ENCODE data around the gene PRRC2B.
"Not testable (repeated sequence)": the region's sequence is repeated elsewhere in the genome, so short reads cannot be mapped to it uniquely, and the experiment has no call there.

Gene PRRC2B

DNA sequence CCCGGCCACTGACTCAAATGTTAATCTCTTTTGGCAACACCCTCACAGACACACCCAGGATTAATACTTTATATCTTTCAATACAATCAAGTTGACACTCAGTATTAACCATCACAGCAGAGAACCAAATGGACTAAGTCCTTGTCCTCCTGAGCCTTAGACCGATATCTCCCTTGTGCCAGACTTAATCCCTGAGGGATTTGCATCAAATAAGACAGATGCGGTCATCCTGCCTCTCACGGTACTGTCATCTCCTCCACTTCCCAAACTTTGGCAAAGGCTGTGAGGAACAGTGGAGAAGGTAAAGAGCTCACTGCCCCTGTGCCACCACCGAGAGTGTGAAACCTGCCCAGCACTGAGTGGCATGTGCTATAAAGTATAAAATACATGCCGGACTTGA, 6.5 kb upstream of the PRRC2B start:
- DNase-seq, result no peak

DNA sequence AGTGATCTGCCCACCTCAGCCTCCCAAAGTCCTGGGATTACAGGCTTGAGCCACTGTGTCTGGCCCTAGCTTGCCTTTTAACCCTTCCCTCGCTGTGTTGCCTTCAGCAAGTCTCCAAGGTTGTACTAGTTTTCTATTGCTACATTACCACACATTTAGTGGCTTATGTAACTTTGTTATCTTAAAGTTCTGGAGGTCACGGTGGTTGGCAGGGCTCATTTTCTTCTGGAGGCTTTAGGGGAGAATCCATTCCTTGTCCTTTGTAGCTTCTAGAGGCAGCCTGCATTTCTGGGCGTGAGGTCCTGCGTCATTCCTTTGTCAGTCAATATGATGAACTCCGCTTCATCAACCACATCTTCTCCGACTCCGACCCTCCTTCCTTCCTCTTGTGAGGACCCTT, 2.9 kb upstream of the PRRC2B start:
- no peak for DNase-seq

DNA sequence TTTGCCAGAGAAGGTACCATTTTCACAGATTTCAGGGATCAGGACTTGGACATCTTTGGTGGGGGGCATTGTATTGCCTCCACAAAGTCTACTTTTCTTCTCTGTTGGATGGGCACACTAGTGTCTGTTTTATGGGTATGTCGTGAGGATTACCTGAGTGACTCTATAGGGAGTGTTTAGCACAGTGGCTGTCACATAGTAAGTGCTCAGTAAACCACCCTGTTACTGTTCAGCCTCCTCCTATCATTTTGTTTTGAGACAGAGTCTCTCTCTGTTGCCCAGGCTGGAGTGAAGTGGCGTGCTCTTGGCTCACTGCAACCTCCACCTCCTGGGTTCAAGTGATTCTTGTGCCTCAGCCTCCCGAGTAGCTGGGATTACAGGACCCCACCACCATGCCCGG, 2.4 kb upstream of the PRRC2B start:
- DNase-seq, result no peak

DNA sequence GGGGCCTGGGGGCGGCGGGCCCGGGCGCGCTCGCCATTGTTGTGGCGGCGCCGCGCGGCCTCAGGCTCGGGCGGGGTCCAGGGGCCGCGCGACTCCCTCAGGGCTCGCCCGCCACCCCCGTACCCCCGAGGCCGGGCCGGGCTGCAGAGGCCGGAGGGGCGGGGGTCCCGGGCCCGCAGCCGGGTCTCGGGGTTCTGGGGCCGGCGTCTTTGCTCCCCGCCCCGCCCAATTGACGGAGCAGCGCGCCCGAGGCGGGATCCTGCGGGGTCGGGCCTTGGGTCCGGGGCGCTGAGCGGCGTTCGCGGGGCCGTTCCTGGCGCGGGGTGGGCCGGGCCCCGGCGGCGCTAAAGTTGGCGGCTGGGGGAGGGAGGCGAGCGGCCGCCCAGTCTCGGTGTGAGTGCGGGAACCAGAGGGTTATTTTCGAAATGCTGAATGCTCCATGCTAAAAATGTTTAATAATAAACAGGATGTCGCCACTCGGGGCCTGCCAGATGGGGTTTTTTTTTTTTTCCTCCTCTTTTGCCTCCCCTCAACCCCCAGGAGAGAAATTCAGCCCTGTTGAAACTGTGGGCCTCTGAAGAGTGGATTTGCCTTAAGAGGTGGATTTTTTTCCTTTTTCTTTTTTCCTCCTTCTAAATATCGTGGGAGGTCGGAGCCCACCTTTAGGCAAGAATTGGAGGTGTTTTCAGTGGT, 724 bp downstream of the PRRC2B start:
- no peak for DNase-seq

DNA sequence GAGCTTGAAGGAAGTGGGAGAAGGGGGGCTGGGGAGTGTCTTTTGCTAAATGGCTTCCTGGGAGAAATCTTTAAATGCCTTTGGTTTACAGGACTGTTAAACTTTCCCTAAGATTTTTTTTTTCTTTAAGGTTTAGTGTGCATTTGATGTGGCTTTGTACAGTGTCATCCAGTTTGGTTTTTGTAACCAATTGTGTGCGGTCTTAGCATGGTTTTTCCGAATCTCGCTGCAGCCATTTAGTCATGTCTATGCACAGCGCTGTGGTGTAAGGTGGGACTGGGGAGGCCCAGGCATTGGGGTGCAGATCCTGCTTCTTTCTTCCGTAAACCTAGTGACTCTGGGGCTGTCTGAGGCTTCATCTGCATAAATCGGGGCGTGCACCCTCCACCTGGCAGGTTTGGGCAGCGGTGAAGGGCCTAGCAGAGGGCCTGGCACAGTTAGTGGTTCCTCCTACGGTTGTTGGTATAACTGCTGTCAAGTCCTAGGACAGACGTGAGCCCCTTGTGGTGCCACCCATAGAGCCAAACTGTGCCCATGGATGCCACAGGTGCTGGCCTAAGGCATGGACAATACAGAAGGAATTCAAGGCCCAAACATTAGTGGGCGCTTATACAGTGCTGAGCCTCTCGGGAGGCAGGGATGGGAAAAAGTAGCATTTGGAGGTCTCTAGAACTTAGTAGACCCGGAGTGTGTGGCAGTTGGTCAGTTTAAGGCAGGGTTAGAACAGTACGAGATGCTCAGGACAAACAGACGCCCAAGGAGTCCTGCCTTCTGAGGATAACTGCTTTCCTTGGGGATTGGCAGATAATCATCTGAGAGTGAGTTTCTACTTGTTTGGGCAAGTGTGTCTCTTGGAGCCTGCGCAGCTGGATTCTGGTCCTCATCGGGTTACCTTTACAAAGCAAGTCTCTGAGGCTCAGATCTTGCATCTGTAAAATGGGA, 1.5 kb downstream of the PRRC2B start:
- DNase-seq, result peak; percentile 23

GRCh38 chr9:131396099-131396479, 2.2 kb downstream of the PRRC2B start:
- not testable (repeated sequence) for DNase-seq

DNA sequence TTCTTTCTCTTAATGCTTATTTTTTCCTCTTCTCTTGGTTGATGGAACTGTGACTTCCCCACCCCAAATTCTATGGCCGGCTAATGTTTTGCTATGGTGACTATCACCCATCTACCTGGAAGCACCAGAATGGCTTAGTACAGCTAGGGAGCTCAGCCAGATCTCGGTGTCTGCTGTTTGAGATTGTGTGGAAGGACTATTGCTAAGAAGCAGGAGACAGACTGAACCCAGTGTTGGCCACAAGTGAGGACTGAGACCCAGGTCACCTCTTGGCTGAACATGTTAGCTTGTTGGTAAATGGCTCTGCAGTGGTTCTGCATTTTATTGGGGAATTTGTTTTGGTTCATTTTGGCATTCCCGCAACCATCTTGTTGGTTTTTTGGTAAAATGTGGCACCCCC, 2.7 kb downstream of the PRRC2B start:
- no peak for DNase-seq

DNA sequence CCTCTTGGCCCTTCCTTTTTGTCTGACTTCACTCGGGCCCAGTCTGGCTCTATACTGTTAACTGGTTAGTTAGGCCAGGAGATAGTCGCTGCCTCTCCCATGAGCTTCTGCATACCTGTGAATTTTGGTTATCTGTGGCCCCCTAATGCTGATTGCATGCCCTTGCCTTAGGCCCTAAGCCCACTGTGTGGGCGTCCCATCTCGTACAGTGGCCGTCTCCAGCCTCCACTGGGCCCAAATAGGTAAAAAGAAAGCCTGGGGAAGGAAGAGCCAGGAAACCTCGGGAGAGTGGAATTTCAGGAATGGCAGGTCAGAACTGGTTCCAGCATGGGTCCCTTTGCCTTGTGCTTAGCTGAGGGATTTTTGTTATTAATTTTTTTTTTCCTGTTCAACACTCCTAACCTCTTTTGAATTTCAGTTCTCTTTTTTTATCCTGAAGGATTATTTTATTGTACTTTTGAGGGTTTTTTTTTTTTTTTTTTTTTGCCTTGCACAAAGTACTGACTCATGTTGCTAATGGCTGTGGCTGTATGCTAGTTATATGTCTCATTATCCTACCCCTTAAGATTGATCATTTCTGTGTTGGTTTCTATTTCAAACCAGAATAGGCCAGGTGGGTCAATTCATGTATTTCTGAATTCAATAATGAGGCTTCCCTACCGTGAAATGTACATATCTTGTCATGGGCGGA, 3.4 kb downstream of the PRRC2B start:
- peak; percentile 76 for DNase-seq

DNA sequence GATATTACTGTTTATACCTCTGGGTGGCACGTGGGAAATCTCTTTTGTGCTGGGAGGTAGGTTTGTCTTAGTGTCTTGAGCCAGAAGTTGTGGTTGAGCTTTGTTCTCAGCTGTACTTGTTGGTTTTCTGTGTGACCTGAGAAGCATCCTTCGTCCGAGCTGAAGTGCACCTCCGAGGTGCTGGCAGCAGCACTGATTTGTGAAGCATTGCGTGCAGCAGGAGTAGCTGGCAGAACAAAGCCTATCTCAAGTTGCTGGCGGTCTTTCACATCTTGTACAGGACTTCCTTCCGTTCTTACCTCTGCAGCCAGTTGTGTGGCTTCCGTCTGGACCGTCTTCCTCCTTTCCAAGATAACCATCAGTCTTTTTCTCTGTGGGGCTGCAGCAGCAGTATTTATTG, 4.3 kb downstream of the PRRC2B start:
- peak; percentile 22 for DNase-seq

DNA sequence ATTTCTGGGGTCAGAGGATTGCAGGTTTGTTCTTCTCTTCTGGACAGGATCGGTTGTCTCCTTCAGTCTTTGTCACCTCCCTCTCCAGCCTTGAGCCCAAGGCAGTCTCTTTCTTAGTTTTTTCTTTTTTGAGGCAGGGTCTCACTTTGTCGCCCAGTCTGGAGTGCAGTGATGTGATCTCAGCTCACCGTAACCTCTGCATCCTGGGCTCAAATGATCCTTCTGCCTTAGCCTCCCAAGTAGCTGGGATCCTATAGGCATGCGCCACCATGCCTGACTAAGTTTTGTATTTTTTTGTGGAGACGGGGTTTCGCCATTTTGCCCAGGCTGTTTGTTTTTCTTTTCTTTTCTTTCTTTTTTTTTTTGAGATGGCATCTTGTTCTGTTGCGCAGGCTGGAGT, 6.1 kb downstream of the PRRC2B start:
- no peak for DNase-seq

DNA sequence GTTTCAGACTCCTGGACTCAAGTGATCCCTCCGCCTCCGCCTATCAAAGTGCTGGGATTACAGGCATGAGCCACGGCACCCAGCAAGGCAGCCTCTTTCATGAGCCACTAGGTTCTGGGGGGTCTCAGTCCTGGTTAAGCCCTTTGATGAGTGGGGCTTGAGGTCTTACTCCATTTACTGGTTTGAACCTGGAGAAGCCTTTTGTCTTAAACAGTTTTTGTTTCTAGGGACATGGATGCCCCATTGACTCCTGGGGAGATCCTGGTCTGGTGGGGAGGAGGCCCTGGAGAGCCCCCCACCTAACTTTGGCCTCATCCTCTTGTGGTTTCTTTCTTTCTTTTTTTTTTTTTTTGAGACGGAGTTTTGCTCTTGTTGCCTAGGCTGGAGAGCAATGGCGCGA, 6.7 kb downstream of the PRRC2B start:
- DNase-seq, result no peak

DNA sequence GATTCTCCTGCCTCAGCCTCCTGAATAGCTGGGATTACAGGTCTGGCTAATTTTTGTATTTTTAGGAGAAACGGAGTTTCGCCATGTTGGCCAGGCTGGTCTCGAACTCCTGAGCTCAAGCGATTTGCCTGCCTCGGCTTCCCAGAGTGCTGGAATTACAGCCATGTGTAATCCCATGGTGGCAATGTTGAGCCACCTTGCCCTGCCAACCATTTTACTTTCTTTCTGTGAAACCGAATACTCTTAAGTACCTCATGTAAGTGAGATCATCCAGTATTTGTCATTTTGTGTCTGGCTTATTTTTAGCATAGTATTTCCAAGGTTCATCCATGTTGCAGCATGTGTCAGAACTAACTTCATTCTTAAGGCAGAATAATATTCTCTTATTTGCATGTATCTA, 8.2 kb downstream of the PRRC2B start:
- no peak for DNase-seq

- DNase-seq, result no peak
Observed at GRCh38 chr9:131402738-131403492, 9.0 kb downstream of the PRRC2B start.

DNA sequence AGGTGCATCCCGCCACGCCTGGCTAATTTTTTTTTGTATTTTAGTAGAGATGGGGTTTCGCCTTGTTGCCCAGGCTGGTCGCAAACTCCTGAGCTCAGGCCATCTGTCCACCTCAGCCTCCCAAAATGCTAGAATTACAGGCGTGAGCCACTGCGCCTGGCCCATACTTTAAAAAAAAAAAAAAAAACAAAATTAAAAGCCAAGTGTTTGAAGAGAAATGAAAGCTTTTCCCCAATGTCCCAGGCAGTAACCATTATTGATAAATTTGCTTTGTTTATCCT, 9.5 kb downstream of the PRRC2B start:
- DNase-seq, result no peak

DNA sequence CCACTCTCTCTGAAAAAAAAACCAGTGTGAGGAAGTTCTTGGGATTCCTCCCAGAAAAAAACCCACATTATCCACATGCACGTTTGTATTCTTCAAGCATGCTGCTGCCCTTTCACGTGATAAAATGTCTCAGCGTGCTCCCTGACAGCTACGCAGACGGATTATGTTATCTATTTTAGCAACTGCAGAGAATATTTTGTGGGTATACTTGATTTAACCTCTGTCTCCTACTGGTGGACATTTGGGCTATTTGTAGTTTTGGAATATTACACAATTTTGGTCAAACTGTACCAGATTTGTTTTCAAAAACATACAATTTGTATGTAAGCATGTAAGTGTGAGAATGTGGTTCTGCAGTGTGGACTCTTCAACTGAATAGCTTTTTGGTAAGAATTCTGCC, 10.7 kb downstream of the PRRC2B start:
- no peak for DNase-seq

GRCh38 chr9:131404987-131405386, 11.1 kb downstream of the PRRC2B start:
- no peak for DNase-seq

- no peak for DNase-seq
Observed at GRCh38 chr9:131405428-131405827, 11.5 kb downstream of the PRRC2B start.

GRCh38 chr9:131405858-131406537, 12.1 kb downstream of the PRRC2B start:
- no peak for DNase-seq

DNA sequence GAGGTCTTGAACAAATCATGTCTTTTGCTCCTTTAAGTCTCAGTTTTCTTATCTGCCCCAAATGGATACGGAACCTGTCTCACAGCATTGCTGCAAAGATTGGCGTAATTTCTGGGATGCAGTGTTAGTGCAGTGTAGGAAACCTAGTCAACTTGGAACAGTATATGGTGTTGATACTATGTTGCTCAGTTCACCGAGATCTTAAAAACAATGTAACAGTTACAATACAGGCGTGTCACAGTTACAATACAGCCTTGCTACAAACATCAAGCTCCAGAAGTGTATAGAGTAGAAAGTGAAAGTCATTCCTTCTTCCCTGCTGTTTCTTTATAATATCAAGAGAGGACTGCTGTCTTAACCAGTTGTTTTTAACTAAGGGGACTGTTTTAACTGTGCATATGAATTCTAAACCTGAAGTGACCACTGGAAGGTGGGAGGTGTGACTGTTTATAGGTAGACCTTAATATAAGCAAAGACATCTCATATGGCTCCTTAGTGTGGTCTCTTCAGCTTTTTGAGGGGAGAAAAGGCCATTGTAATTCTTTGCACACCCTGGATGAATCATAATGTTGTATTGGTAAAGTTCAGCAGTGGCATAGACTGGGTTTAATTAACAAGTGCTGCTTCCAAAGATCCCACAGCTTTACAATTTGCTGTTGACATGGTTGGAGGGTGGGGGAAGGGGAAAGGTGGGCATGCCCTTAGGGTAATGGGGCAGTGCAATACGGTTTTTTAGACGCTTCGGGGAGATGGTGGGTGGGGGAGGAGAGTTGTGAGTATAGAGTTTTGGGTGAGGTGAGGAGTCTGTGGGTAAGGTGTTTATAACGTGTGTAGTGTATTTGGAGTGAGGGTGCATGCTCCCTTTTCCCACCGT, 12.9 kb downstream of the PRRC2B start:
- DNase-seq, result no peak

DNA sequence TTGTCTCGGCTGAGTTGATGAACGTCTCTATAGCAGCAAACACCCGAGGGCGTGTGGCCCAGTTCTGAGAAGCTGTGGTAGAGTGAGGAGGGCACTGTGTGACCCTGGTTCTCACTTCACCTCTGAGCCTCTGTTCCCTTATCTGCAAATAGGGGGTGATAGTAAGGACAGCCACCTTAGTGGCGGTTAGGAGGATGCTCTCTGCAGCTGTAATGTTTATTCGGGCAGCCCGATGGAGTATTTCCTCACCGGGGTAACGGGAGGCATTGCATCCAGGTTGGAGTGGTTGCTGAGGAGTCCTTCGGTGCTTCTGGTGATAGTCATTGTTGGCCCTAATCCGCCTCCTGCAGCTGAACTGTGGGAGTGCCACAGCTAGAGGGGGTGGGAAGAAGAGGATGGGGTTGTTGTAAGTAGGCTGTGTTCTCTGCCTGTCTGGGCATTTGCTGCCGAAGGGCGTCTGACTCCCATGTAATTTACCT, 13.9 kb downstream of the PRRC2B start:
- DNase-seq, result no peak

DNA sequence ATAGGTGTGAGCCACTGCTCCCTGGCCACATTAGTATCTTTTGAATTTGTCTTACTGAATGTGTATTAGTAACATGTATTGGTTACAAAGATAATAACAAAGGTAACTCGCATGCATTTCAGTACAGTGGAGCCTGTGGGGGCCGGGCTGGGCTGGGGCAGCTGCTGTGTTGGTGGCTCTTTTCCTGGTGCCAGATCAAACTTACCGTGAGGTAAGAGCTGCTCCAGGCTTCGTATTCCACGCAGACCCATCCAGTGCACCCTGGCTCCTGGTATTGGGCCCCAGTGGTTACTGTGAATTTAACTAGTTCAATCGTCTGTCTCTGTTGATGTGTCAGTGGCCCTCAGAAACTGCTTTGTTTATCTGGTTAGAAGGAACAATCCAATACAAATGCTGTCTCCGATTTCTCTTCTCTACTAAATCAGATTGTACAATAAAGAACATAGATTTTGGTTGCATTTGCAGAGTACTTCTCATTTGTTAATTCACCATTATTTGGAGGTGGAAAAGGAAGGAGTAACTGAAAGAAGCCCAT, 15.6 kb downstream of the PRRC2B start:
- no peak for DNase-seq

Measured in MV-4-11 (cell line).